ENCODE measurements around the gene C14orf132.

C14orf132 gene

GRCh38 chr14:96055065-96055752 lies 16.0 kb downstream of the C14orf132 start:
- ChIA-PET POLR2A (no interaction called here), CTCF (interaction anchor here (1.0 to 2.5 kb wide), 4 partner anchors 41 to 221 kb away, joined by 3 to 10 read pairs (median 5); no protein-coding TSS in a partner anchor)
- H3K4me3 ChIP-seq (ENCODE audit: low read depth, low read length): no peak overlapping the region
- no peak for DNase-seq (ENCODE audit: low read depth, low spot score)
- TF ChIP-seq CTCF (IDR thresholded peaks at IDR 0.05; ENCODE audit: insufficient read depth, low read length, missing control alignments): no peak

- DNase-seq (ENCODE audit: low read depth, low spot score): no peak
- POLR2A ChIA-PET: no interaction called here
- H3K4me3 ChIP-seq (ENCODE audit: low read depth, low read length): no peak overlapping the region
- CTCF ChIA-PET: interaction anchor here (0.9 to 2.5 kb wide), 5 partner anchors 31 to 62 kb away, joined by 3 to 10 read pairs (median 4); no protein-coding TSS in a partner anchor
- no peak for TF ChIP-seq CTCF (IDR thresholded peaks at IDR 0.05; ENCODE audit: insufficient read depth, low read length, missing control alignments)
Measured at GRCh38 chr14:96055753-96056508, 16.8 kb downstream of the C14orf132 start.

GRCh38 chr14:96056509-96057422 lies 17.6 kb downstream of the C14orf132 start:
- ChIA-PET CTCF (interaction anchor here (0.9 to 2.5 kb wide), 6 partner anchors 9 to 63 kb away, joined by 3 to 10 read pairs (median 4); no protein-coding TSS in a partner anchor), POLR2A (no interaction called here)
- DNase-seq (ENCODE audit: low read depth, low spot score): no peak

GRCh38 chr14:96057738-96058137 lies 18.6 kb downstream of the C14orf132 start:
- no peak for TF ChIP-seq CTCF (IDR thresholded peaks at IDR 0.05; ENCODE audit: insufficient read depth, low read length, missing control alignments)
- CTCF ChIA-PET: interaction anchor here (1.0 to 2.5 kb wide), 2 partner anchors 10 to 41 kb away, joined by 3 to 10 read pairs; no protein-coding TSS in a partner anchor
- DNase-seq (ENCODE audit: low read depth, low spot score): no peak
- POLR2A ChIA-PET: no interaction called here
- no peak overlapping the region for H3K4me3 ChIP-seq (ENCODE audit: low read depth, low read length)

More at GRCh38 chr14:96056509-96057422, 17.6 kb downstream of the C14orf132 start:
- no peak for TF ChIP-seq CTCF (IDR thresholded peaks at IDR 0.05; ENCODE audit: insufficient read depth, low read length, missing control alignments)
- H3K4me3 ChIP-seq (ENCODE audit: low read depth, low read length): no peak overlapping the region

GRCh38 chr14:96058576-96059200 lies 19.5 kb downstream of the C14orf132 start:
- CTCF ChIA-PET: no interaction called here

More at GRCh38 chr14:96058576-96059200, 19.5 kb downstream of the C14orf132 start:
- no peak overlapping the region for H3K4me3 ChIP-seq (ENCODE audit: low read depth, low read length)
- no peak for DNase-seq (ENCODE audit: low read depth, low spot score)
- POLR2A ChIA-PET: no interaction called here
- TF ChIP-seq CTCF (IDR thresholded peaks at IDR 0.05; ENCODE audit: insufficient read depth, low read length, missing control alignments): no peak
